Nucleus accumbens (tissue), 56 donors: Measurements from ENCODE around the gene JADE1.

ENCODE experiments used
- DNase-seq, 56 donors: peaks; one replicate each; lab custom pipeline; 2025; lab: John Stamatoyannopoulos, UW

The JADE1 gene

DNA sequence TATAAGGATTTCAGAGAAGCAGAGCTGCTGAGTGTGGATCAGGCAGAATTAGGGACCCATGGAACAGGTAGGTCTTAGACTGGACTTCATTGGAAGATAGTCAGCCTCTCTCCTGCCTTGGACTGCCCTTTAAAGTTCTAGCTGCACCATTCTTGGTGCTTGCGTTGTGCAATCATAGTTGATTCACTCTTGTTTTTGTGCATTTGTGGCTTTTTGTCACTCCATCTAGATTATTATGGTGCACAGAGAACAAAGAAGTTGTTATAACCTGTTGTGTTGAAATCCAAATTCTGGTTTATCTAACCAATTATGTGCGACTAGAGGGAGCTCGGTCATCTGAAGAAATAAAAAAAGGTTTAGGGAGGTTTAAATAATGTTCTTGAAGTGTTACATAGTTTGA, 59.3 kb downstream of the JADE1 start:
- no peak for DNase-seq

- no peak for DNase-seq
These were observed 60.4 kb downstream of the JADE1 start for GRCh38 chr4:128869776-128870509.

- no peak for DNase-seq
These were observed 62.4 kb downstream of the JADE1 start for GRCh38 chr4:128871948-128872347.

GRCh38 chr4:128876200-128876599, 66.7 kb downstream of the JADE1 start:
- DNase-seq, result no peak

- no peak for DNase-seq
These were observed 68.4 kb downstream of the JADE1 start for GRCh38 chr4:128877934-128878333.

GRCh38 chr4:128879283-128879682, 69.8 kb downstream of the JADE1 start:
- no peak for DNase-seq

- no peak for DNase-seq
These were observed 70.5 kb downstream of the JADE1 start for GRCh38 chr4:128879971-128880370.

- no peak for DNase-seq
These were observed 71.2 kb downstream of the JADE1 start for GRCh38 chr4:128880662-128881061.

GRCh38 chr4:128904821-128905220, 95.3 kb downstream of the JADE1 start:
- DNase-seq, result no peak

DNA sequence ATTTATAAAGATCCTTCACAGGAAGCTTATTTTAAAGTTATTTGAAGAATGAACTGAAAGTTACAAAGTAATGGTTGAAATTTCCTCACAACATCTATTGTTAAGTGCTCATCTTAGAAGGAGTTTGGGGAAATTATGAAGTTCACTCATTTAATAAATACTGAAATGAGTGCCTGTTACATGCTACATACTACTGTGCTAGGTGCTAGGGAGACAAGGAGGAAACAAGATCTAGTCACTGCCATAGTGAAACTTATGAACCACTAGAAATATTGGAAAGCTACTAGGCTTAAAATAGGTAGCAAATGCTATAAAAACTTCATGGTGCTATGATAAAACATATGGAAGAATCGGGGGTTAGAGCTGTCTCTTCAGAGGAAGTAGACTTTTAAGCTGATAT, 97.1 kb downstream of the JADE1 start:
- no peak for DNase-seq

DNA sequence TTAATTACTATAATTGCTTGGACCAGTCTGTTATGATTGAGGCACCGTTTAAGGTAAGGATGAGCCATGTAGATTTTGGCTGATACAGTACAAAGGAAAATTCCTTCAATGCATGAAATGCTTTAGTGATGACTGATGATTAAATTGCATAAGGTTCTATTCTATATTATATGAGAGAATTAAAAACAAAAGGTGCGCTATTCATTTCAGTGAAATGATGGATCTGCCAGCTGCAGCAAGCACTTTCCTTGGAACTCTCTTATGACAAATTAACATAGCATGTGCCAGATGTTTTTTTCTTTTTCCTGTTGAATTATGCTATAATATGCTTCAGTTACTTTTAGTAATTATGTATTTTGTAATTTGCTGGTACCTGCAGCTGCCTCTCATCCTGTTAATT, 98.5 kb downstream of the JADE1 start:
- DNase-seq, result no peak

- no peak for DNase-seq
These were observed 99.2 kb downstream of the JADE1 start for GRCh38 chr4:128908735-128909134.

- DNase-seq, result peak in 2 of 56 donors; percentile 0 to 2
These were observed 103.7 kb downstream of the JADE1 start for GRCh38 chr4:128913228-128913627.

DNA sequence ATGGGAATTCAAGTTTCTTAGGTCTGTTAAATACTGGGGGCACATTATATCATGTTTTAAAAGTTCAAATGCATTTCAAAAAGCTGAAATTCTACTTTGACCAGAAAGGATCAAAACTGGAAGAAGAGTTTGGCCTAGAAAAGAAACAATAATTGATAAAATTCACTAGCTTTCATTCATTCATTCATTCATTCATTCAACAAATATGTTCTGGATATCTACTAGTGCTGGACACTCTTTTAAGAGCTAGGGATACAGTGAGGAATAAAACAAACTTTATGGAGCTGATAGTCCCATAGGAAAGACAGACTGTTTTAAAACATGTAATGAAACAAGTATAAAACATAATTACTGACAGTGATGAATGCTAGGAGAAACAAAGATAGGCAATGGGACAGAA, 106.0 kb downstream of the JADE1 start:
- no peak for DNase-seq

GRCh38 chr4:128916832-128917231, 107.3 kb downstream of the JADE1 start:
- peak in 12 of 56 donors; percentile 0 to 23 (median 8) for DNase-seq

DNA sequence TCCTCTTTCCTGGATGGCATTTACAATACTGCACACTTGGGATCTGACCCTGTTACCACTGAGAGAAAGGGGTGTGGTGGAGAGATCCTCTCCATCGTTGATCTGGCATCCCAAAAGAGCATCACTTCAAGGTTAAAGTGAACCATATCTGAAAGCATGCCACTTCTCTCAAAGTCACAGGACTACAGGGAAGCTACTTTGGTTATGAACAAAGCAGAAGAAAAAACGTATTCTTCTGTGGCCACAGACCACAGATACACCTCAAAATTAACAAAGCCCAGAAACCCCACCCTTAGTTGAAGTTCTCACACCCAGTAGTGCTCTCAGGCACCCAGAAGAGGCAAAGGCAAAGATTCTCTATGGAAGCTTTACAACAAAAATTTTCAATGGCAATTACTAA, 108.3 kb downstream of the JADE1 start:
- DNase-seq, result no peak

GRCh38 chr4:128921954-128922353, 112.5 kb downstream of the JADE1 start:
- no peak for DNase-seq
